Lower leg skin (tissue), 4 donors: ENCODE data around the gene RAPGEF4. TPM values are rescaled to one million over a fixed set of nuclear protein-coding genes. Genes with fewer than 3 reads are reported as not detected.

Experiments
- DNase-seq, 2 donors: peaks; one replicate each; pipeline ENCODE4 v3.0.0-alpha.2; 2019; ENCODE audit warnings: low spot score in 2 of 2
- H3K4me3 ChIP-seq: fragments of 200-600 bp; sonication (generic); 2 replicates; pipeline ENCODE4 v1.5.1; 2017; ENCODE audit warnings: mild to moderate bottlenecking, low read depth; ENCODE audit not compliant: poor library complexity, severe bottlenecking
- CTCF ChIP-seq, 3 donors: fragments of 450-650 bp; IDR thresholded peaks; one replicate each; pipeline ENCODE4 v1.5.1; 2016; ENCODE audit warnings: antibody characterized with exemption in 3 of 3, mild to moderate bottlenecking in 3 of 3, moderate library complexity in 2 of 3
- POLR2A ChIP-seq, 2 donors: fragments of 450-650 bp; IDR thresholded peaks; one replicate each; pipeline ENCODE4 v1.6.1; 2016 to 2017; ENCODE audit warnings: antibody characterized with exemption in 2 of 2, mild to moderate bottlenecking in 1 of 2, moderate library complexity in 1 of 2
- WGBS, 2 donors: methylation state at CpG; one replicate each; pipeline ENCODE4 v1.1.5; 2018; 5-methylcytosine and 5-hydroxymethylcytosine counted together
- intact Hi-C: fragments of 100-400 bp; cut with DNase I; formaldehyde crosslinking; loops from one replicate; pipeline ENCODE4 v1.15.0; 2023; ENCODE audit warnings: low total_unique reads
- total RNA-seq, 4 donors: library from RNA; depleted of rRNA; stranded (reverse); fragments of >200 nt; gene quantifications; one replicate each; pipeline ENCODE4 v1.1.0, GENCODE V29; 2016

RAPGEF4 gene
- total RNA-seq, 4 donors from 2014 or later: 15.5 to 25.8 (median 25.0) TPM

GRCh38 chr2:172917716-172918115, 182.1 kb downstream of the RAPGEF4 start:
- no peak overlapping the region for H3K4me3 ChIP-seq
- 70 to 73% methylated on average over 3 of the region's 3 CpGs for WGBS, 2 donors
- intact Hi-C loops: no loop called here
- DNase-seq: no peak
- TF ChIP-seq POLR2A (IDR thresholded peaks at IDR 0.05) (no peak), CTCF (IDR thresholded peaks at IDR 0.05) (no peak)

GRCh38 chr2:172919732-172920131, 184.1 kb downstream of the RAPGEF4 start:
- 87 to 97% methylated on average over 5 of the region's 5 CpGs for WGBS, 2 donors
- DNase-seq: no peak

GRCh38 chr2:172921532-172922236, 186.0 kb downstream of the RAPGEF4 start:
- WGBS, 2 donors: 62 to 65% methylated on average over 6 of the region's 6 CpGs
- intact Hi-C loops: no loop called here
- DNase-seq: no peak
- TF ChIP-seq POLR2A (IDR thresholded peaks at IDR 0.05): no peak
- no peak for TF ChIP-seq CTCF (IDR thresholded peaks at IDR 0.05)
- H3K4me3 ChIP-seq: no peak overlapping the region

More at GRCh38 chr2:172919732-172920131, 184.1 kb downstream of the RAPGEF4 start:
- intact Hi-C loops: no loop called here
- TF ChIP-seq POLR2A (IDR thresholded peaks at IDR 0.05): no peak
- TF ChIP-seq CTCF (IDR thresholded peaks at IDR 0.05): no peak
- no peak overlapping the region for H3K4me3 ChIP-seq

- intact Hi-C loops: no loop called here
- 60 to 72% methylated on average over 2 of the region's 2 CpGs for WGBS, 2 donors
Observed at GRCh38 chr2:172922306-172922705, 186.7 kb downstream of the RAPGEF4 start.

GRCh38 chr2:172922815-172923214, 187.2 kb downstream of the RAPGEF4 start:
- WGBS, 2 donors: 78 to 79% methylated on average over 4 of the region's 4 CpGs
- intact Hi-C loops: no loop called here
- H3K4me3 ChIP-seq: no peak overlapping the region
- TF ChIP-seq POLR2A (IDR thresholded peaks at IDR 0.05) (no peak), CTCF (IDR thresholded peaks at IDR 0.05) (no peak)
- DNase-seq: no peak

More at GRCh38 chr2:172922306-172922705, 186.7 kb downstream of the RAPGEF4 start:
- no peak for DNase-seq
- no peak for TF ChIP-seq POLR2A (IDR thresholded peaks at IDR 0.05)
- no peak for TF ChIP-seq CTCF (IDR thresholded peaks at IDR 0.05)
- H3K4me3 ChIP-seq: no peak overlapping the region
